Effector memory CD4-positive, alpha-beta T cell (primary cell): ENCODE measurements around the gene ROCK2.

Experiments used
- DNase-seq, 3 donors: peaks; one replicate each; pipeline ENCODE4 v3.0.0-alpha.2; 2020
- H3K27ac ChIP-seq: 2 replicates; pipeline ENCODE4 v1.7.0; 2013; ENCODE audit warnings: mild to moderate bottlenecking, low read length, moderate library complexity; ENCODE audit not compliant: insufficient read depth, poor library complexity, severe bottlenecking
- H3K27me3 ChIP-seq: replicated peaks from 2 replicates; pipeline ENCODE4 v1.7.0; 2013; ENCODE audit warnings: mild to moderate bottlenecking, low read length; ENCODE audit not compliant: insufficient read depth, control insufficient read depth, poor library complexity, severe bottlenecking
- H3K36me3 ChIP-seq: 2 replicates; pipeline ENCODE4 v1.7.0; 2013; ENCODE audit warnings: mild to moderate bottlenecking, low read length, moderate library complexity; ENCODE audit not compliant: control insufficient read depth, insufficient read depth
- H3K4me1 ChIP-seq: 2 replicates; pipeline ENCODE4 v1.7.0; 2013; ENCODE audit warnings: low read length, mild to moderate bottlenecking; ENCODE audit not compliant: control insufficient read depth, insufficient read depth, poor library complexity, severe bottlenecking
- H3K4me3 ChIP-seq: 2 replicates; pipeline ENCODE4 v1.7.0; 2013; ENCODE audit warnings: low read length, low read depth, mild to moderate bottlenecking; ENCODE audit not compliant: insufficient read depth, poor library complexity, severe bottlenecking
- H3K9me3 ChIP-seq: 2 replicates; pipeline ENCODE4 v1.7.0; 2013; ENCODE audit warnings: mild to moderate bottlenecking, low read length, moderate library complexity; ENCODE audit not compliant: control insufficient read depth

Gene ROCK2

DNA sequence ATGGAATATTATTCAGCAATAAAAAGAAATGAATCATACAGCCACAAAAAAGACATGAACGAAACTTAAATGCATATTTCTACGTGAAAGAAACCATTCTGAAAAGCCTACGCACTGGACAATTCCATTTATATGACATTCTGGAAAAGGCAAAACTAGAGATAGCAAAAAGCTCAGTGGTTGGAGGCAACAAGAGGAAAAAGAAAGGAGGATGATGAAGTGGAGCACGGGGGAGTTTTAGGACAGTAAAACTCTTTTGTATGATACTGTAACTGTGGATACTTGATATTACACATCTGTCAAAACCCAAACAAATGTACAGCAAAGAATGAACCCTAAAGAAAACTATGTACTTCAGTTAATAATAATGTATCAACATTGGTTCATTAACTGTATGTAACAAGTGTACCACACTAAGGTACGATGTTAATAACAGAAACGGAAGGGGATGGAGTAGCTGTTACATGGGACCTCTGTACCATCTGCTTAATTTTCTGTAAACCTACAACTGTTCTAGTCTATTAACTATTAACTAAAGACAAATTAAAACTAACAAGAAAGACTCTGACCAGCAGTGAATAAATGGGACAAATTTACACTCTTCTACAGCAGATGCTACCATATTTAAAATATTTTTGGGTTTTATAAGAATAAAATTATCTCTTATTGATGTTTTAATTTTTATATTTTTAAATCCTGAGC is 31.5 kb downstream of the ROCK2 start:
- no peaks in the 10 kb centered on the region for H3K27me3 ChIP-seq
- no peaks in the 10 kb centered on the region for H3K9me3 ChIP-seq
- H3K27ac ChIP-seq, result no peak overlapping the region
- H3K36me3 ChIP-seq, result no peaks in the 10 kb centered on the region
- no peak overlapping the region for H3K4me3 ChIP-seq
- DNase-seq, result no peak
- H3K4me1 ChIP-seq, result no peaks in the 10 kb centered on the region

DNA sequence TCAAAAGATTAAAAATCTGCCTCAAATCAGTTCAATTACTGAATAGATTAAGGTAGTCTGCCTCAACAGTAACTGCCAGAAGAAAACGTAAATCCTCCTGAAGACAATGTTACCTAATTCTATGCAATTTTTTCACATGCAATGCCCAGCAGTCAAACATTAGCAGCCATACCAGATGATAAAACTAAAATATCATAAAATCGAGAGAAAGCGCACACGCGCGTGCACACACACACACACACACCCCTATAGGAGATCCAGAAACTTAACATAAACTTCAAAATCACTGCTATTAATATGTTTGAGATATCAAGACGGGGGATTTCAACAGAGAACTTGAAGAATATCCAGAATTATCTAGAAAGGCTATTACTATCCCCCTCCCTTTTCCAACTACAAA is 32.9 kb downstream of the ROCK2 start:
- no peaks in the 10 kb centered on the region for H3K4me1 ChIP-seq
- H3K27me3 ChIP-seq, result no peaks in the 10 kb centered on the region
- DNase-seq, result no peak
- no peak overlapping the region for H3K4me3 ChIP-seq
- H3K36me3 ChIP-seq, result no peaks in the 10 kb centered on the region
- no peak overlapping the region for H3K27ac ChIP-seq
- no peaks in the 10 kb centered on the region for H3K9me3 ChIP-seq

DNA sequence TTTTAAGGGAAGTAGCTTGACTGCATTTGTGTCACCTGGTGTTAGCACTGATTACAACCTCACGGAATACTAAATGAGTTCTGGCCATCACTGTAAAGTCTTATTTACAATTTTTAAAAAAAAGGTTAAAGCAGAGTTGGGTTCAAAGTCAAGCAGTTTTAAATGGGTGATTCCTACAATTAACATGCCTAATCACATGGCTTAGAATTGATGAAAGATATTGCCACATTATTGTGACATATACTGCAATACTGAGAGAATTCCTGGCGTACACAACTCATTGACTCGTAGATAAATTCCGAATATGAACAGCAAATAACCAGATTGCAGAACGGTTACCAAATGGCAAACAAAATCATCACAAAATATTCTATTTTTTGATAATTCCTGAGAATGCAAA is 34.2 kb downstream of the ROCK2 start:
- Histone ChIP-seq H3K4me3 (no peak overlapping the region), H3K27ac (no peak overlapping the region), H3K9me3 (no peaks in the 10 kb centered on the region), H3K36me3 (no peaks in the 10 kb centered on the region), H3K27me3 (no peaks in the 10 kb centered on the region), H3K4me1 (no peaks in the 10 kb centered on the region)
- no peak for DNase-seq

DNA sequence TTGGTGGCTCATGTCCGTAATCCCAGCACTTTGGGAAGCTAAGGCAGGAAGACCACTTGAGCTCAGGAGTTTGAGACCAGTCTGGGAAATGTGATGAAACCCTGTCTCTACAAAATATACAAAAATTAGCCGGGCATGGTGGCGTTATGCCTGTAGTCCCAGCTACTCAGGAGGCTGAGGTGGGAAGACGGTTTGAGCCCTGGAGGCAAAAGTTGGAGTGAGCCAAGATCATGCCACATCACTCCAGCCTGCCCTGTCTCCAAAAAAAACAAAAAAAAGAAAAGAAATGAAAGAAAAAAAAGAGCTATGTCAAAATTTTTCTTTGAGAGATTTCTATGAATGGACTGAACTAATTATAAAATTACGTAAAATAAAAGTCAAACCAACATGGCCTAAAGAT is 34.7 kb downstream of the ROCK2 start:
- Histone ChIP-seq H3K36me3 (no peaks in the 10 kb centered on the region), H3K27ac (no peak overlapping the region), H3K4me1 (no peaks in the 10 kb centered on the region), H3K27me3 (no peaks in the 10 kb centered on the region), H3K4me3 (no peak overlapping the region), H3K9me3 (no peaks in the 10 kb centered on the region)
- no peak for DNase-seq

DNA sequence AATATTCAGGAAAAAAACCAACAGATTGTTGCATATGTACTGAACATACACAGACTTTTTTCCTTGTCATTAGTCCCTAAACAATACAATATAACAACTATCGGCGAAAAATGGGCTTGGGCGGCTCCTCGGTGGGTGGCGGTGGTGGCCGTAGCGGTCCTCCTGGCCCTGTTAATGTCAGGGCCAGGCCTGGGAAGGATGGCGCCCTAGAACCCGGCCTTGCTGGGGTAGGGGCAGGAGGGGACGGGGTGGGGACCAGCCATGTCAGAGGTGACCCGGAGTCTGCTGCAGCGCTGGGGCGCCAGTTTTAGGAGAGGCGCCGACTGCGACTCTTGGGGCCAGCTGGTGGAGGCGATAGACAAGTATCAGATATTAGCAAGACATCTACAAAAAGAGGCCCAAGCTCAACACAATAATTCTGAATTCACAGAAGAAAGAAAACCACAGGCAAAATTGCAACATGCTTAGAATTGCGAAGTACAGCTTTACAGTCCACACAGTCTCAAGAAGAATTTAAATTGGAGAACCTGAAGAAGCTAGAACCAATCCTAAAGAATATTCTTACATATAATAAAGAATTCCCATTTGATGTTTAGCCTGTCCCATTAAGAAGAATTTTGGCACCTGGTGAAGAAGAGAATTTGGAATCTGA is 36.5 kb downstream of the ROCK2 start:
- H3K27me3 ChIP-seq, result no peaks in the 10 kb centered on the region
- H3K27ac ChIP-seq, result no peak overlapping the region
- H3K9me3 ChIP-seq, result no peaks in the 10 kb centered on the region
- no peaks in the 10 kb centered on the region for H3K36me3 ChIP-seq
- DNase-seq, result no peak
- H3K4me1 ChIP-seq, result no peaks in the 10 kb centered on the region
- H3K4me3 ChIP-seq, result no peak overlapping the region

DNA sequence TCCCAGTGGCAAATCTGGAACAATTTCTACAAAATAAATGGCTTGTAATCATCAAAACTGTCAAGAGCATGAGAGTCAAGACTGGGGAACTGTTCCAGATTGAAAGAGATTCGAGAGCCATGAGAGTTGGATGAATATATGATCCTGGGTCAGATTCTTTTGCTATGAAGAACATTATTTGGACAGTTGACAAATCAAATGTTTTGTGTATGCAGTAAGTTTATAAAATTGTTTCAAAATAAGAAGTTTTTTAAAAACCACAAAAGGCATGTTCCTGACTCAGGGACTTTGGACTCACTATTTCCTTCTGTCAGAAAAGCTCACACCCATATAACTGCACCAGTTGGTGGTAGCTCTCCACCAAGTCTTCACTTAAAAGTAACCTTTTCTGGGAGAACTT is 38.5 kb downstream of the ROCK2 start:
- H3K4me1 ChIP-seq, result no peaks in the 10 kb centered on the region
- no peaks in the 10 kb centered on the region for H3K9me3 ChIP-seq
- H3K4me3 ChIP-seq, result no peak overlapping the region
- no peaks in the 10 kb centered on the region for H3K36me3 ChIP-seq
- H3K27ac ChIP-seq, result no peak overlapping the region
- no peaks in the 10 kb centered on the region for H3K27me3 ChIP-seq
- no peak for DNase-seq

DNA sequence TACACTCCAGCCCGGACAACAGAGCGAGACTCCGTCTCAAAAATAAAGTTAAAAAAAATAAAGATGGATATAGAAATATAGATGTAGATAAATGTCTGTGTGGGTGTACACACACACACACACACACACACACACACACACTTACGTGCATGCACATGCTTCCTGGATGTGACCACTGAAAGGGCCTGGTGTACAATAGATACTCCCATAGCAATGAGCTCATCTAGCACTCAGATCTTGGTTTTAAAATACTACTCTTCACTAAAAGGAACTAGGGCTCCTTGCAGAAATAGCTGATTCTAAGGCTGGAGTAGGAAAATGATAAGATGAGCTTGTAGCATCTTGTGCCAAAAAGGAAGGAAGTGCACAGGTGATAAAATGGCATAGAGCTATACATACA is 39.1 kb downstream of the ROCK2 start:
- Histone ChIP-seq H3K4me1 (no peaks in the 10 kb centered on the region), H3K27ac (no peak overlapping the region)
- DNase-seq, result no peak

DNA sequence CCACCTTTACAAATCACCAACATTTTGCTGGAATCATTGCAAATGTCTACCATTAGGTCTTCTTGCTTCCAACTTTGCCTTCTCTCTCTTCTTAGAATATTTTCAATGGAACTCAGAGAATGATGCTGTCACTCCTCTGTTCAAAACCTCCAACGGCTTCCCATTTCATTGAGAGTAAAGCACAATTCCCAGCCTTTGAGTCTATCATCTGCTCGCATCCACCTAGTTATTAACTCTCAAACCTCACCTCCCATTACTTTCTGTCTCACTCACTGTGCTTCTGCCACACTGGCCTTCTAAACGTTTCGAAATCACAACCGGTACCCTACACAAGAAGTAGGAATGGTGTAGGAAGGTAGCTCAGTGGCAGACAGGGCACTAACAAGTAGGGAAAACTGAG is 40.0 kb downstream of the ROCK2 start:
- Histone ChIP-seq H3K4me3 (no peak overlapping the region), H3K36me3 (no peaks in the 10 kb centered on the region), H3K9me3 (no peaks in the 10 kb centered on the region), H3K4me1 (no peaks in the 10 kb centered on the region), H3K27me3 (no peaks in the 10 kb centered on the region), H3K27ac (no peak overlapping the region)
- DNase-seq, result no peak

More for the DNA sequence above, 39.1 kb downstream of the ROCK2 start:
- H3K27me3 ChIP-seq, result no peaks in the 10 kb centered on the region
- H3K9me3 ChIP-seq, result no peaks in the 10 kb centered on the region
- H3K4me3 ChIP-seq, result no peak overlapping the region
- no peaks in the 10 kb centered on the region for H3K36me3 ChIP-seq

DNA sequence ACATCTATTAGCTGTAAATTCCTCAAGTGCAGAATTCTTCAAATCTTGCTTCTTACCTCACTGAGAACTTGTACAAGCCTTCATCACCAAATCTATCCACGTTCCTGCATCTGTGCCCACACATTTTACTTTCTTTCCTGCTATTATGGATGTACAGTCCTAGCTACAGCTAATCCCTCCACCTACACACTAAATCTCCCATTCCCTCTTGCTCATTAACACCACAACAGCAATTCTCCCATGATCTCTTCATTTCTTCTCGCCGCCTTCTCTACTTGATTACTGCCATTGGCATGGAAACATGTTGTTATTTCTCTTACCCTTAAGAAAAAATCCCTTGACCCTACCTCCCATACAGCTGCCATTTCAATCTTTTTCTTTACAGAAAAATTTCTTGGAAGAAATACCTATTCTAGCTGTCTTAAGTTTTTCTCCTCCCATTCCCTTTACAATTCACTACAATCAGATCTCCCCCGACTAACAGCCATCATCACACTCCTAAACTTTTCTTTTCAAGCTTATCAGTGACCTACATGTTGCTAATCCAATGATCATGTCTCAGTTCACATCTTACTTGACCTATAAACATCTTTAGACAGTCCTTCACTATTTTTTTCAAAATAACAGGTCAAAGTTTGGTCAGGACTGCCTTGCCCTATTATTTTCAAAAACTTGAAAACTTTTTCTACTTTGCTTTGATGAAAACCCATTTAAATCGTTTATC is 41.0 kb downstream of the ROCK2 start:
- no peak overlapping the region for H3K4me3 ChIP-seq
- H3K27ac ChIP-seq, result no peak overlapping the region
- H3K9me3 ChIP-seq, result no peaks in the 10 kb centered on the region
- H3K27me3 ChIP-seq, result no peaks in the 10 kb centered on the region
- DNase-seq, result no peak
- no peaks in the 10 kb centered on the region for H3K4me1 ChIP-seq
- no peaks in the 10 kb centered on the region for H3K36me3 ChIP-seq

DNA sequence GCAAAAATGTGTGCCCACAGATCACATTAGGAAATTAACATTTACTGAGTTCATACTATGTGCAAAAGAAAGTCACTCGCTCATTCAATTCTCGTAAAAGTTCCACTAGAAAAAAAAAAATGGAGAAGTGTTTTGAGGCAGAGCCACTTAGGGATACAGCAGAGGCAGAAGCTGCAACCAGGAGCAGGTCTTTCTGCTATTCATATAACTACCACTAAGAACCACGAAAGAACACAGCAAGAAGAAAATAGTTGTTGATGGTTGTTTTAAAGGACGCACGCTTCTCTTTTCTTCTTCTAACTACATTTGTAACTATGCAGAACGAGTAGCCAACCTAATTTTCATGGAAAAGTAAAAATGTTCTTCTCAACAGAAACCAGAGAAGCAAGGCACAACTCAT is 45.0 kb downstream of the ROCK2 start:
- Histone ChIP-seq H3K9me3 (no peaks in the 10 kb centered on the region), H3K4me1 (no peaks in the 10 kb centered on the region), H3K27me3 (no peaks in the 10 kb centered on the region), H3K27ac (no peak overlapping the region), H3K4me3 (no peak overlapping the region), H3K36me3 (no peaks in the 10 kb centered on the region)
- DNase-seq, result no peak
